ENCODE data around the gene PTPRT. TPM values are rescaled to one million over a fixed set of nuclear protein-coding genes. Genes with fewer than 3 reads are reported as not detected.

Gene PTPRT
- total and polyA plus RNA-seq, 2 of the 4 experiments (the other 2 are of a cell fraction), result not detected

GRCh38 chr20:42609618-42610017 is 580.1 kb downstream of the PTPRT start:
- dilution Hi-C loops (cut with HindIII; ENCODE audit: low sequenced_read_pairs, unreplicated experiment), result no loop called here
- BruUV-seq (replicated peaks), result no TSS peak

More at GRCh38 chr20:42609618-42610017, 580.1 kb downstream of the PTPRT start:
- Histone ChIP-seq H3K4ac (ENCODE audit: low read depth, low read length) (no peak overlapping the region), H2BK15ac (ENCODE audit: low read depth, low read length) (no peak overlapping the region), H3K14ac (replicated peaks; ENCODE audit: low read depth, low read length) (no peak overlapping the region), H2BK20ac (ENCODE audit: low read depth, low read length) (no peak overlapping the region), H3K4me1 (ENCODE audit: control insufficient read depth, insufficient read depth, low read length) (no peaks in the 10 kb centered on the region), H2BK5ac (ENCODE audit: low read depth, low read length, poor library complexity, severe bottlenecking) (no peak overlapping the region), H3K9ac (ENCODE audit: low read depth, low read length) (no peak overlapping the region), H3K4me2 (ENCODE audit: low read depth, low read length) (no peak overlapping the region), H3K18ac (ENCODE audit: low read depth, low read length) (no peak overlapping the region), H4K8ac (ENCODE audit: low read depth in 2 of 2, low read length in 2 of 2) (no peak overlapping the region), H2AFZ (replicated peaks; ENCODE audit: low read length, poor library complexity) (no peak overlapping the region), H3K79me1 (ENCODE audit: low read depth in 1 of 2, low read length in 2 of 2) (no peaks in the 10 kb centered on the region), H4K5ac (ENCODE audit: low read depth, low read length) (no peak overlapping the region), H3K23ac (ENCODE audit: low read depth, low read length) (no peak overlapping the region), H4K91ac (ENCODE audit: insufficient read depth, low read depth, low read length) (no peak overlapping the region), H3K36me3 (ENCODE audit: control insufficient read depth, insufficient read depth, low read length) (no peaks in the 10 kb centered on the region), H3K56ac (ENCODE audit: extremely low read depth, insufficient read depth, low read length) (no peak overlapping the region), H3K27me3 (ENCODE audit: control insufficient read depth, insufficient read depth, low read length) (no peaks in the 10 kb centered on the region), H3K9me3 (ENCODE audit: control insufficient read depth, insufficient read depth, low read length) (peaks cover 32% of the 10 kb centered on the region), H2BK120ac (ENCODE audit: low read depth, low read length) (no peak overlapping the region), H4K20me1 (ENCODE audit: insufficient read depth, low read length) (no peaks in the 10 kb centered on the region), H2AK5ac (ENCODE audit: low read depth, low read length) (no peak overlapping the region), H2AK9ac (replicated peaks; ENCODE audit: low read depth, low read length, poor library complexity) (no peak overlapping the region), H3K4me3 (ENCODE audit: insufficient read depth, low read depth, low read length) (no peak overlapping the region), H3K27ac (ENCODE audit: insufficient read depth, low read length) (no peak overlapping the region), H3K9me1 (ENCODE audit: insufficient read depth, low read length) (no peaks in the 10 kb centered on the region)
- WGBS, 2 experiments (ENCODE audit: extremely low coverage in 2 of 2, insufficient read length in 1 of 2), result no CpG with 5 or more reads among the region's 4 CpGs
- ChIA-PET CTCF (no interaction called here), POLR2A (ENCODE audit: unreplicated experiment) (no interaction called here)
- in situ Hi-C loops (cut with MboI; ENCODE audit: low sequenced_read_pairs) (no loop called here), intact Hi-C loops (cut with micrococcal nuclease) (no loop called here)
- ATAC-seq (ENCODE audit: low read depth) (no peak), DNase-seq (no peak)
- TF ChIP-seq MAFK (IDR thresholded peaks at IDR 0.05; ENCODE audit: low read depth, low read length) (no peak), MAZ (IDR thresholded peaks at IDR 0.05; ENCODE audit: borderline replicate concordance, low read depth, low read length) (no peak), RAD21 (IDR thresholded peaks at IDR 0.05; ENCODE audit: low read length) (no peak), RCOR1 (IDR thresholded peaks at IDR 0.05; ENCODE audit: insufficient replicate concordance, low read length) (no peak), SMC3 (IDR thresholded peaks at IDR 0.05; ENCODE audit: low read depth, low read length) (no peak)

All from IMR-90 (cell line).